Measurements from ENCODE around the gene QTRT2. TPM values are rescaled to one million over a fixed set of nuclear protein-coding genes. Genes with fewer than 3 reads are reported as not detected.

Gene QTRT2
- total and polyA plus RNA-seq, 9 of the 15 experiments (the other 6 are each of a cell fraction or from before 2014, with no cell fraction given), result 10.2 to 25.1 (median 17.3) TPM

GRCh38 chr3:114026331-114026730, 30.2 kb upstream of the QTRT2 start (continued):
- TF ChIP-seq ZNF395 (CRISPR knock-in tag; IDR thresholded peaks at IDR 0.05), result no peak
- no peak for TF ChIP-seq MECOM (CRISPR knock-in tag; IDR thresholded peaks at IDR 0.05)
- no peak for TF ChIP-seq ZNF668 (CRISPR knock-in tag; IDR thresholded peaks at IDR 0.05)
- no peak for TF ChIP-seq ZNF143 (CRISPR knock-in tag; IDR thresholded peaks at IDR 0.05)
- TF ChIP-seq SNAPC5 (CRISPR knock-in tag; IDR thresholded peaks at IDR 0.05), result no peak
- no peak for TF ChIP-seq CREB3 (tag; conservative IDR thresholded peaks at IDR 0.05; ENCODE audit: low read depth)

GRCh38 chr3:114033721-114034120, 22.8 kb upstream of the QTRT2 start:
- Histone ChIP-seq H3K27ac (ENCODE audit: extremely low read depth, low read depth, low read length) (no peak overlapping the region), H3K9me1 (ENCODE audit: control insufficient read depth, insufficient read depth, low read length) (no peaks in the 10 kb centered on the region), H3K4me2 (ENCODE audit: insufficient read depth, low read length) (no peak overlapping the region), H4K20me1 (replicated peaks; ENCODE audit: control insufficient read depth, insufficient read depth, low read length) (no peaks in the 10 kb centered on the region), H3K79me2 (ENCODE audit: control insufficient read depth, insufficient read depth, low read length) (no peaks in the 10 kb centered on the region), H3K4me1 (replicated peaks in 1 of 2; ENCODE audit: control insufficient read depth in 2 of 2, insufficient read depth in 2 of 2, low read length in 2 of 2) (no peaks in the 10 kb centered on the region; a peak in 2 of 5 replicates), H3K27me3 (ENCODE audit: control insufficient read depth in 2 of 2, insufficient read depth in 2 of 2, low read length in 2 of 2) (no peaks in the 10 kb centered on the region), H2AFZ (ENCODE audit: low read depth, low read length) (no peak overlapping the region), H3K4me3 (no peak overlapping the region), H3K36me3 (ENCODE audit: control insufficient read depth, insufficient read depth, low read length) (no peaks in the 10 kb centered on the region; the same call in 2 of the 3 replicates), H3K9ac (ENCODE audit: insufficient read depth in 1 of 2, low read depth in 2 of 2, low read length in 2 of 2) (no peak overlapping the region), H3K9me3 (replicated peaks; ENCODE audit: control insufficient read depth, insufficient read depth, low read depth, low read length) (no peaks in the 10 kb centered on the region)
- ATAC-seq (no peak), DNase-seq (ENCODE audit: extremely low read depth in 1 of 4, low spot score in 3 of 4) (no peak), FAIRE-seq (no peak)
- in situ Hi-C loops (cut with MboI) (no loop called here), intact Hi-C loops (cut with micrococcal nuclease) (no loop called here)
- TF ChIP-seq ZNF12 (CRISPR knock-in tag; IDR thresholded peaks at IDR 0.05) (no peak), CHAMP1 (IDR thresholded peaks at IDR 0.05) (no peak)
- CTCF ChIA-PET (ENCODE audit: low intra/inter-chr PET ratio), result no interaction called here
- POLR2A ChIA-PET, result no interaction called here
- no TSS peak for BruUV-seq (replicated peaks)
- WGBS (ENCODE audit: insufficient coverage, low coverage, missing lambda C conversion rate), result 0% methylated on average over 1 of the region's 1 CpG

All from K562 (cell line).